Fibroblast of pulmonary artery (primary cell): ENCODE measurements around the gene ZNF865.

Experiments used
- DNase-seq: peaks from one replicate; pipeline ENCODE4 v3.0.0-alpha.2; 2010; ENCODE audit warnings: low read depth
- H3K4me3 ChIP-seq: replicated peaks from 2 replicates; pipeline ENCODE4 v1.5.1; 2011; ENCODE audit warnings: low read depth, mild to moderate bottlenecking, control low read depth, low read length, moderate library complexity
- TF ChIP-seq, protein P1 (sequence below): IDR thresholded peaks from 2 replicates; pipeline ENCODE4 v1.5.1; 2011; ENCODE audit warnings: mild to moderate bottlenecking, control low read depth, low read length, inconsistent platforms; ENCODE audit errors: missing control alignments

ZNF865 gene

GRCh38 chr19:55620410-55621204, 15.2 kb downstream of the ZNF865 start:
- DNase-seq: no peak
- H3K4me3 ChIP-seq: no peak overlapping the region
- TF ChIP-seq, protein P1, sequence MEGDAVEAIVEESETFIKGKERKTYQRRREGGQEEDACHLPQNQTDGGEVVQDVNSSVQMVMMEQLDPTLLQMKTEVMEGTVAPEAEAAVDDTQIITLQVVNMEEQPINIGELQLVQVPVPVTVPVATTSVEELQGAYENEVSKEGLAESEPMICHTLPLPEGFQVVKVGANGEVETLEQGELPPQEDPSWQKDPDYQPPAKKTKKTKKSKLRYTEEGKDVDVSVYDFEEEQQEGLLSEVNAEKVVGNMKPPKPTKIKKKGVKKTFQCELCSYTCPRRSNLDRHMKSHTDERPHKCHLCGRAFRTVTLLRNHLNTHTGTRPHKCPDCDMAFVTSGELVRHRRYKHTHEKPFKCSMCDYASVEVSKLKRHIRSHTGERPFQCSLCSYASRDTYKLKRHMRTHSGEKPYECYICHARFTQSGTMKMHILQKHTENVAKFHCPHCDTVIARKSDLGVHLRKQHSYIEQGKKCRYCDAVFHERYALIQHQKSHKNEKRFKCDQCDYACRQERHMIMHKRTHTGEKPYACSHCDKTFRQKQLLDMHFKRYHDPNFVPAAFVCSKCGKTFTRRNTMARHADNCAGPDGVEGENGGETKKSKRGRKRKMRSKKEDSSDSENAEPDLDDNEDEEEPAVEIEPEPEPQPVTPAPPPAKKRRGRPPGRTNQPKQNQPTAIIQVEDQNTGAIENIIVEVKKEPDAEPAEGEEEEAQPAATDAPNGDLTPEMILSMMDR: no peak

DNA sequence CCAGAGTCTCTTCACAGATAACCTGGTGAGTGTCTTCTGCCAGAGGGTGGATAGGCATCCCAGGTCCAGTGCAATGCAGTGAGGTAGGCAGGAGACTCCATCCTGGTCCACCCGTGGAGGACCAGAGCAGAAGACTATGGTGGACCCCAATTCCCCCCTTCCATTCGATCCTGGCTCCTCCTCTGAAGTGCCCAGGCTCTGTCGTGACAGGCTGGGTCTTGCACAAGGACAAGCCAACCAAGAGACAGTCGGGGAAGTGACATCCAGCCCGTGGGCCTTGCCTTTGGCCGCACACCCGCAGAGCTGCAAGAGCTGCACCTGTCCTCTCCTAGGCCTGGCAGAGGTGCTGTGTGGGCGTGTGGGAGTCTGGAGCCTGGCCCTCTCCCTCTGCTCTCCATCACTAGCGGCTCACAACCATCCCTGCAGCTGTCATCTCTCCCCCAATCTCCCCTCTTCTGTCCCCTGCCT, 15.8 kb downstream of the ZNF865 start:
- TF ChIP-seq, protein P1: no peak
- H3K4me3 ChIP-seq: no peak overlapping the region

DNA sequence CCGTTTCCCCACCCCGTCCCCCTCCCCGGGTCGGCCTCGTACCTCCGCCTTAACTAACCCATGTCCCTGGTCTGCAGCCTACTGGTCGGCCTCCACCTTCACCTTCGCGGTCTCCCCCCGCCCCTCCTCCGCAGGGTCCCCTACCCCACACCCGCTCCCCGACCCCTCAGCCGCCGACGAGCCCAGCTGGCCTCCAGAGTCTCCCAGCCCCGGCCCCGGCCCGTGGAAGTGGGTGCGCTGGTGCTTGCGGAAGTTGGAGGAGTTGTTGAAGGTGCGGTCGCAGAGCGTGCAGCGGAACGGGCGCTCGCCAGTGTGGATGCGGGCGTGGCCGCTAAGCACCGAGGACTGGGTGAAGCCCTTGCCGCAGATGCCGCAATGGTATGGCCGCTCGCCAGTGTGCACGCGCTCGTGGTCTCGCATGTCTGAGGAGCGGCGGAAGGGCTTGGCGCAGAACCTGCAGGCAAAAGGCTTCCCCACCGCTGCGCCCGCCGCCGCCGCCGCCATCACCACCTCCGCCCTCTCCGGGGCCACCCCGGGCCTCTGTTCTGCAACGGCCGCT, 16.3 kb downstream of the ZNF865 start:
- no peak overlapping the region for H3K4me3 ChIP-seq
- TF ChIP-seq, protein P1: no peak
- no peak for DNase-seq

More for the DNA sequence above, 15.8 kb downstream of the ZNF865 start:
- DNase-seq: no peak

DNA sequence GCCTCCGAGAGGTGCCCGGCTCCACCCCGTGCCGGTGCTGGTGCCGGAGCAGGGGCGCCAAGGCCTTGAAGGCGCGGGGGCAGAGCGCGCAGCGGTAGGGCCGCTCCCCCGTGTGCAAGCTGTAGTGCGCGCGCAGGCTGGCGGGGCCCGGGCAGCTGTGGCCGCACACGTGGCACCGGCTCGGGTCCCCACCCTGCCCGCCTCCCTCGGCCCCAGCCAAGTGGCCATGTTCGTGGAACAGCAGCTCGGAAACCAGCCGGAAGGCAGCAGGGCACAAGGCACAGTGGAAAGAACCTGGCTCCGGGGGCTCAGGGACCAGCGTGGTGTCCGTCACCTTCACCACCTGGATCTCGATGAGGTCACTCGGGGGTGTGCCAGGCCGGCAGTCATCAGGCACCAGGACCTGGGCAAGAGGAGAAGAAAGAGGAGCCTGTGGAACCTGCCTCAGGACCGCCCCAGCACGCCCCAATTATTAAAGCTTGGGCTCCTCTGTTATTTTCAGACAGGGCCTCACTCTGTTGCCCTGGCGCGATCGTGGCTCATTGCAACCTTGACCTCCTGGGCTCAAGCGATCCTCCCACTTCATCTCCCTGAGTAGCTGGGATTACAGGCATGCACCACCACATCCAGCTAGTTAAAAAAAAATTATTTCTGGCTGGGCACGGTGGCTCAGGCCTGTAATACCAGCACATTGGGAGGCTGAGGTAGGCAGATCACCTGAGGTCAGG, 17.0 kb downstream of the ZNF865 start:
- TF ChIP-seq, protein P1: no peak
- DNase-seq: no peak
- H3K4me3 ChIP-seq: no peak overlapping the region

DNA sequence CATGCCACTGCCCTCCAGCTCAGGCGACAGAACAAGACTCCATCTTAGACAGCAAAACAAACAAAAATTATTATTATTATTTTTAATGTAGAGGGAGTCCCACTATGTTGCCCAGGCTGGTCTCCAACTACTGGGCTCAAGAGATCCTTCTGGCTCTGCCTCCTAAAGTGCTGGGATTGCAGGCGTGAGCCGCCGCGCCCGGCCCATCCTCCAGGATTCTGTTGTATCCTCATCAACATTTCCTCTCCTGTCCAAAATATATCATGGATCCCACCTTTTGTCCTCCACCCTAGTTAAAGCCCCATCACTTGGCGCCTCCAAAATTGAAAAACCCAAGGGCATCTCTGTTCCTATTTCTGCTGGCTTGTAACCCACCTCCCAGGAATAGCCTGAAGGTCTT, 17.7 kb downstream of the ZNF865 start:
- TF ChIP-seq, protein P1: no peak
- H3K4me3 ChIP-seq: no peak overlapping the region
- DNase-seq: no peak

DNA sequence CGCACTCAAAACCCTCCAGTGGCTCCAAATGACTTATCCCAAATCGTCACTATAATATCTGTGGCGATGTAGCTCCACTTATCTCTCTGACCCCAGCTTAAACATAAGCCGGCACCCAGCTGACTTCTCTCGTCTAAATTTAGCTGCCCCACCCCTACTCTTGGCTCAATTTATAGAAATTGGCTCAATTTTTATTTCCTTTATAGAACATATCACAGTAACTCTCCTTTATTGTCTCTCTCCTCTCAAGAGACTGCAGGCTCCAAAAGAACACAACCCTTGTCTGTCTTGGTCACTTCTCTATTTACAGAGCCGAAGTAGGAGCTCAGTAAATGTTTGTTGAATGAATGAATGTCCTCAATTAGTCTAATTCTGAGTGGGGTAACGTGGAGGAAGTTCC, 18.1 kb downstream of the ZNF865 start:
- DNase-seq: no peak
- peak overlapping the region; percentile 69 for H3K4me3 ChIP-seq
- TF ChIP-seq, protein P1: no peak
